WTC11 (cell line): ENCODE data around the gene PPP1R2. TPM values are rescaled to one million over a fixed set of nuclear protein-coding genes. Genes with fewer than 3 reads are reported as not detected.
A peak's percentile ranks its signal among the peaks of the same experiment; 100 is the strongest.

Experiments
- ATAC-seq: fragments of 200-7000 bp; cut with Tn5 transposase; 2 replicates; pipeline ENCODE4 v1.10.0; 2021; ENCODE audit warnings: mild to moderate bottlenecking, moderate library complexity
- CTCF ChIA-PET: fragments of 300-600 bp; sonication (Branson Sonifier 250); formaldehyde crosslinking; loops from one replicate; lab custom pipeline; 2021; ENCODE audit warnings: antibody characterized with exemption; lab: Charles Lee
- POLR2A ChIA-PET: fragments of 350-600 bp; sonication (Branson Sonifier 250); formaldehyde crosslinking; loops from one replicate; lab custom pipeline; 2021; ENCODE audit warnings: antibody characterized with exemption; lab: Charles Lee
- DNase-seq: peaks from one replicate; pipeline ENCODE4 v3.0.0; 2021; ENCODE audit warnings: low spot score
- H3K27ac Mint-ChIP-seq: 2 replicates; pipeline ENCODE4 v1.8.0; 2021; ENCODE audit warnings: mixed read lengths
- H3K27me3 Mint-ChIP-seq: 2 replicates; pipeline ENCODE4 v1.8.0; 2021; ENCODE audit warnings: low read depth, mild to moderate bottlenecking, moderate library complexity, mixed read lengths
- H3K36me3 Mint-ChIP-seq: 2 replicates; pipeline ENCODE4 v1.8.0; 2021; ENCODE audit warnings: mixed read lengths
- H3K4me1 Mint-ChIP-seq: 2 replicates; pipeline ENCODE4 v1.8.0; 2022; ENCODE audit warnings: mixed read lengths
- H3K4me3 Mint-ChIP-seq: 2 replicates; pipeline ENCODE4 v1.8.0; 2021; ENCODE audit warnings: mild to moderate bottlenecking, moderate library complexity, mixed read lengths
- H3K9me3 Mint-ChIP-seq: 2 replicates; pipeline ENCODE4 v1.8.0; 2021; ENCODE audit warnings: mixed read lengths
- GTF2I ChIP-seq: fragments of 250-450 bp; sonication (Bioruptor Pico); conservative IDR thresholded peaks from 2 replicates; pipeline ENCODE4 v1.4.0; 2021; ENCODE audit warnings: mild to moderate bottlenecking
- OVOL2 ChIP-seq: fragments of 250-450 bp; sonication (Bioruptor Pico); IDR thresholded peaks from 2 replicates; pipeline ENCODE4 v1.9.0; 2021; ENCODE audit warnings: mild to moderate bottlenecking, borderline replicate concordance
- SP1 ChIP-seq: sonication (generic); formaldehyde crosslinking; conservative IDR thresholded peaks from 2 replicates; pipeline ENCODE4 v1.8.1; 2022; ENCODE audit warnings: missing genetic modification reagents
- TCF7 ChIP-seq: sonication (generic); formaldehyde crosslinking; IDR thresholded peaks from 2 replicates; pipeline ENCODE4 v1.8.0; 2022; ENCODE audit warnings: mild to moderate bottlenecking, low read depth, missing genetic modification reagents, moderate library complexity
- TEAD1 ChIP-seq: sonication (generic); formaldehyde crosslinking; IDR thresholded peaks from 2 replicates; pipeline ENCODE4 v1.8.0; 2022; ENCODE audit warnings: mild to moderate bottlenecking, missing genetic modification reagents
- ZNF232 ChIP-seq: sonication (generic); formaldehyde crosslinking; IDR thresholded peaks from 2 replicates; pipeline ENCODE4 v1.8.0; 2022; ENCODE audit warnings: mild to moderate bottlenecking, missing genetic modification reagents
- total RNA-seq: library from RNA; stranded (reverse); gene quantifications from 3 replicates; pipeline ENCODE4 v1.2.3, GENCODE V29; 2021
- TF ChIP-seq, protein P1 (sequence below): sonication (generic); formaldehyde crosslinking; IDR thresholded peaks from 2 replicates; pipeline ENCODE4 v1.8.1; 2023; ENCODE audit warnings: mild to moderate bottlenecking, moderate library complexity, missing genetic modification reagents
- TF ChIP-seq, protein P2 (sequence below): fragments of 250-450 bp; sonication (Bioruptor Pico); IDR thresholded peaks from 2 replicates; pipeline ENCODE4 v1.9.0; 2021; ENCODE audit warnings: mild to moderate bottlenecking, borderline replicate concordance
- TF ChIP-seq, protein P3 (sequence below): sonication (generic); formaldehyde crosslinking; IDR thresholded peaks from 2 replicates; pipeline ENCODE4 v1.8.1; 2023; ENCODE audit warnings: mild to moderate bottlenecking, missing genetic modification reagents
- TF ChIP-seq, protein P4 (sequence below): sonication (generic); formaldehyde crosslinking; IDR thresholded peaks from 2 replicates; pipeline ENCODE4 v1.8.1; 2022; ENCODE audit warnings: low read depth, missing genetic modification reagents, borderline replicate concordance
- TF ChIP-seq, protein P5 (sequence below): fragments of 250-450 bp; sonication (Bioruptor Pico); IDR thresholded peaks from 2 replicates; pipeline ENCODE4 v1.8.0; 2021; ENCODE audit warnings: mild to moderate bottlenecking
- TF ChIP-seq, protein P6 (sequence below): fragments of 250-450 bp; sonication (Bioruptor Pico); IDR thresholded peaks from 2 replicates; pipeline ENCODE4 v1.9.0; 2021; ENCODE audit warnings: mild to moderate bottlenecking
- TF ChIP-seq, protein P7 (sequence below): sonication (generic); formaldehyde crosslinking; IDR thresholded peaks from 2 replicates; pipeline ENCODE4 v1.8.1; 2022; ENCODE audit warnings: missing genetic modification reagents, borderline replicate concordance
- TF ChIP-seq, protein P8 (sequence below): sonication (generic); formaldehyde crosslinking; IDR thresholded peaks from 2 replicates; pipeline ENCODE4 v1.8.0; 2022; ENCODE audit warnings: missing genetic modification reagents
- TF ChIP-seq, protein P9 (sequence below): sonication (generic); formaldehyde crosslinking; IDR thresholded peaks from 2 replicates; pipeline ENCODE4 v1.8.1; 2023; ENCODE audit warnings: mild to moderate bottlenecking, missing genetic modification reagents, borderline replicate concordance

PPP1R2 gene
- total RNA-seq, 1 experiment from 2014 or later: 28.1 TPM

DNA sequence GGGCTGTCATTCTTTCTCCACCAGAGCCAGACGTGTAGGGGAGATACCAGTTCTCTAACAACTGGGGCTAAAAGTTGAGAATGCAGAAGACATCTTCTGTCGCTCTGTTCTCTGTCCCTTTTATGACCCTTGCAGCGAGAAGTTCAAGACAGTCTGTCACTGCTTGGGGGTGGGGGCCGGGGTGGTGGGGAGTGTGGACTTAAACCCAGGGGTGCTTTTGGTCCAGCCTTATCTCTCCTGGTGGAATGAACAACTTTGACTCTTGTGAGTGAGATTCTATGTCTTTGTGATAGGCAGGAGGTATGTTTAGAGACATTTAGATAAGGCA, 41.4 kb upstream of the PPP1R2 start (continued):
- TF ChIP-seq, protein P1, sequence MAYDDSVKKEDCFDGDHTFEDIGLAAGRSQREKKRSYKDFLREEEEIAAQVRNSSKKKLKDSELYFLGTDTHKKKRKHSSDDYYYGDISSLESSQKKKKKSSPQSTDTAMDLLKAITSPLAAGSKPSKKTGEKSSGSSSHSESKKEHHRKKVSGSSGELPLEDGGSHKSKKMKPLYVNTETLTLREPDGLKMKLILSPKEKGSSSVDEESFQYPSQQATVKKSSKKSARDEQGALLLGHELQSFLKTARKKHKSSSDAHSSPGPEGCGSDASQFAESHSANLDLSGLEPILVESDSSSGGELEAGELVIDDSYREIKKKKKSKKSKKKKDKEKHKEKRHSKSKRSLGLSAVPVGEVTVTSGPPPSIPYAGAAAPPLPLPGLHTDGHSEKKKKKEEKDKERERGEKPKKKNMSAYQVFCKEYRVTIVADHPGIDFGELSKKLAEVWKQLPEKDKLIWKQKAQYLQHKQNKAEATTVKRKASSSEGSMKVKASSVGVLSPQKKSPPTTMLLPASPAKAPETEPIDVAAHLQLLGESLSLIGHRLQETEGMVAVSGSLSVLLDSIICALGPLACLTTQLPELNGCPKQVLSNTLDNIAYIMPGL (CRISPR knock-in tag): no peak
- TF ChIP-seq ZNF232 (CRISPR knock-in tag) (no peak), TCF7 (no peak), OVOL2 (CRISPR knock-in tag) (no peak), TEAD1 (CRISPR knock-in tag) (no peak), GTF2I (CRISPR knock-in tag) (no peak)
- TF ChIP-seq, protein P2, sequence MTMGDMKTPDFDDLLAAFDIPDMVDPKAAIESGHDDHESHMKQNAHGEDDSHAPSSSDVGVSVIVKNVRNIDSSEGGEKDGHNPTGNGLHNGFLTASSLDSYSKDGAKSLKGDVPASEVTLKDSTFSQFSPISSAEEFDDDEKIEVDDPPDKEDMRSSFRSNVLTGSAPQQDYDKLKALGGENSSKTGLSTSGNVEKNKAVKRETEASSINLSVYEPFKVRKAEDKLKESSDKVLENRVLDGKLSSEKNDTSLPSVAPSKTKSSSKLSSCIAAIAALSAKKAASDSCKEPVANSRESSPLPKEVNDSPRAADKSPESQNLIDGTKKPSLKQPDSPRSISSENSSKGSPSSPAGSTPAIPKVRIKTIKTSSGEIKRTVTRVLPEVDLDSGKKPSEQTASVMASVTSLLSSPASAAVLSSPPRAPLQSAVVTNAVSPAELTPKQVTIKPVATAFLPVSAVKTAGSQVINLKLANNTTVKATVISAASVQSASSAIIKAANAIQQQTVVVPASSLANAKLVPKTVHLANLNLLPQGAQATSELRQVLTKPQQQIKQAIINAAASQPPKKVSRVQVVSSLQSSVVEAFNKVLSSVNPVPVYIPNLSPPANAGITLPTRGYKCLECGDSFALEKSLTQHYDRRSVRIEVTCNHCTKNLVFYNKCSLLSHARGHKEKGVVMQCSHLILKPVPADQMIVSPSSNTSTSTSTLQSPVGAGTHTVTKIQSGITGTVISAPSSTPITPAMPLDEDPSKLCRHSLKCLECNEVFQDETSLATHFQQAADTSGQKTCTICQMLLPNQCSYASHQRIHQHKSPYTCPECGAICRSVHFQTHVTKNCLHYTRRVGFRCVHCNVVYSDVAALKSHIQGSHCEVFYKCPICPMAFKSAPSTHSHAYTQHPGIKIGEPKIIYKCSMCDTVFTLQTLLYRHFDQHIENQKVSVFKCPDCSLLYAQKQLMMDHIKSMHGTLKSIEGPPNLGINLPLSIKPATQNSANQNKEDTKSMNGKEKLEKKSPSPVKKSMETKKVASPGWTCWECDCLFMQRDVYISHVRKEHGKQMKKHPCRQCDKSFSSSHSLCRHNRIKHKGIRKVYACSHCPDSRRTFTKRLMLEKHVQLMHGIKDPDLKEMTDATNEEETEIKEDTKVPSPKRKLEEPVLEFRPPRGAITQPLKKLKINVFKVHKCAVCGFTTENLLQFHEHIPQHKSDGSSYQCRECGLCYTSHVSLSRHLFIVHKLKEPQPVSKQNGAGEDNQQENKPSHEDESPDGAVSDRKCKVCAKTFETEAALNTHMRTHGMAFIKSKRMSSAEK: no peak
- TF ChIP-seq, protein P3, sequence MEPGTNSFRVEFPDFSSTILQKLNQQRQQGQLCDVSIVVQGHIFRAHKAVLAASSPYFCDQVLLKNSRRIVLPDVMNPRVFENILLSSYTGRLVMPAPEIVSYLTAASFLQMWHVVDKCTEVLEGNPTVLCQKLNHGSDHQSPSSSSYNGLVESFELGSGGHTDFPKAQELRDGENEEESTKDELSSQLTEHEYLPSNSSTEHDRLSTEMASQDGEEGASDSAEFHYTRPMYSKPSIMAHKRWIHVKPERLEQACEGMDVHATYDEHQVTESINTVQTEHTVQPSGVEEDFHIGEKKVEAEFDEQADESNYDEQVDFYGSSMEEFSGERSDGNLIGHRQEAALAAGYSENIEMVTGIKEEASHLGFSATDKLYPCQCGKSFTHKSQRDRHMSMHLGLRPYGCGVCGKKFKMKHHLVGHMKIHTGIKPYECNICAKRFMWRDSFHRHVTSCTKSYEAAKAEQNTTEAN: no peak
- TF ChIP-seq, protein P4, sequence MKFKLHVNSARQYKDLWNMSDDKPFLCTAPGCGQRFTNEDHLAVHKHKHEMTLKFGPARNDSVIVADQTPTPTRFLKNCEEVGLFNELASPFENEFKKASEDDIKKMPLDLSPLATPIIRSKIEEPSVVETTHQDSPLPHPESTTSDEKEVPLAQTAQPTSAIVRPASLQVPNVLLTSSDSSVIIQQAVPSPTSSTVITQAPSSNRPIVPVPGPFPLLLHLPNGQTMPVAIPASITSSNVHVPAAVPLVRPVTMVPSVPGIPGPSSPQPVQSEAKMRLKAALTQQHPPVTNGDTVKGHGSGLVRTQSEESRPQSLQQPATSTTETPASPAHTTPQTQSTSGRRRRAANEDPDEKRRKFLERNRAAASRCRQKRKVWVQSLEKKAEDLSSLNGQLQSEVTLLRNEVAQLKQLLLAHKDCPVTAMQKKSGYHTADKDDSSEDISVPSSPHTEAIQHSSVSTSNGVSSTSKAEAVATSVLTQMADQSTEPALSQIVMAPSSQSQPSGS (CRISPR knock-in tag): no peak

DNA sequence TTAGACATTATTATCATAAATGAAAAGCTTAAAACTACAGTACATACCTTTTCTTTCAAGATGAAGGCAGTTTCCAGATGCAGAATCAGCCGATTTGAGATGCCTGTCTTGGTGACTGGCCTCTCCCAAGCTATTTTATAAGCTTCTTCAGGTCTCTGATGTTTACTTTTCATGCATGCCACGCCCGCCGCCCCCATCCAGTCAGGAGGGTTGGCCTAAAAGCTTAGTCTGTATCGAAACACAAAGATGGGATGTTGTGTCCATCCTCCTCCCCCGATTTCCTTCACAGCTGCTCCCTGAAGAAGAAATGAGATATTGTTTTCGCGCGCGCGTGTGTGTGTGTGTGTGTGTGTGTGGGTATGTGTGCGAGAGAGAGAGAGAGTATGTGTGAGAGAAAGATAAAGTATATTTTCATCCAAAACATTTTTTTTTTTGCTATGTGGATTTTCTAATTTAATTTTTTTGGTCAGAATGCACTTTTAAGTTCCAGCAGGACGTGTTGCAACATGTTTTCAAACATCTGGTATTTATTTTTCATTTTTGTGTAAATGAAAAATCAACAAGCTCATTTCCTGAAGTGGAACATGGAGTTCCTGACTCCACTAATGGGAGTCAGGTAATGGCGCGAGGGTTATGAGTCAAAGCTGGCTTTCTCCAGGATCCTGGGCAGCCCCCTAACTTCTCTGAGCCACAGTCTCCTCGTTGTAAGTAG, 40.9 kb upstream of the PPP1R2 start, which contains the start of gene APOD:
APOD (minus strand) TSS at position 110 of the 712 bp plus-strand sequence. CDS start 4,479 bp downstream, outside the sequence.
- POLR2A ChIA-PET: no interaction called here
- no peak for DNase-seq
- H3K36me3 Mint-ChIP-seq: no peaks in the 10 kb centered on the region
- H3K27ac Mint-ChIP-seq: peak within 1 kb of the TSS; percentile 43; the same call in 1 of the 2 replicates
- peaks cover 7% of the 10 kb centered on the region; the same call in 1 of the 2 replicates for H3K4me1 Mint-ChIP-seq
- CTCF ChIA-PET: interaction anchor here (0.8 kb wide), 1 partner anchor 25 kb away, joined by 3 read pairs; no protein-coding TSS in a partner anchor
- no peaks in the 10 kb centered on the region for H3K27me3 Mint-ChIP-seq
- H3K4me3 Mint-ChIP-seq: no peak within 1 kb of the TSS
- no peak for ATAC-seq
- no peaks in the 10 kb centered on the region for H3K9me3 Mint-ChIP-seq
- TF ChIP-seq, protein P5, sequence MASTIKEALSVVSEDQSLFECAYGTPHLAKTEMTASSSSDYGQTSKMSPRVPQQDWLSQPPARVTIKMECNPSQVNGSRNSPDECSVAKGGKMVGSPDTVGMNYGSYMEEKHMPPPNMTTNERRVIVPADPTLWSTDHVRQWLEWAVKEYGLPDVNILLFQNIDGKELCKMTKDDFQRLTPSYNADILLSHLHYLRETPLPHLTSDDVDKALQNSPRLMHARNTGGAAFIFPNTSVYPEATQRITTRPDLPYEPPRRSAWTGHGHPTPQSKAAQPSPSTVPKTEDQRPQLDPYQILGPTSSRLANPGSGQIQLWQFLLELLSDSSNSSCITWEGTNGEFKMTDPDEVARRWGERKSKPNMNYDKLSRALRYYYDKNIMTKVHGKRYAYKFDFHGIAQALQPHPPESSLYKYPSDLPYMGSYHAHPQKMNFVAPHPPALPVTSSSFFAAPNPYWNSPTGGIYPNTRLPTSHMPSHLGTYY: no peak
- TF ChIP-seq, protein P6, sequence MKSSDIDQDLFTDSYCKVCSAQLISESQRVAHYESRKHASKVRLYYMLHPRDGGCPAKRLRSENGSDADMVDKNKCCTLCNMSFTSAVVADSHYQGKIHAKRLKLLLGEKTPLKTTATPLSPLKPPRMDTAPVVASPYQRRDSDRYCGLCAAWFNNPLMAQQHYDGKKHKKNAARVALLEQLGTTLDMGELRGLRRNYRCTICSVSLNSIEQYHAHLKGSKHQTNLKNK (CRISPR knock-in tag): no peak
- TF ChIP-seq, protein P7, sequence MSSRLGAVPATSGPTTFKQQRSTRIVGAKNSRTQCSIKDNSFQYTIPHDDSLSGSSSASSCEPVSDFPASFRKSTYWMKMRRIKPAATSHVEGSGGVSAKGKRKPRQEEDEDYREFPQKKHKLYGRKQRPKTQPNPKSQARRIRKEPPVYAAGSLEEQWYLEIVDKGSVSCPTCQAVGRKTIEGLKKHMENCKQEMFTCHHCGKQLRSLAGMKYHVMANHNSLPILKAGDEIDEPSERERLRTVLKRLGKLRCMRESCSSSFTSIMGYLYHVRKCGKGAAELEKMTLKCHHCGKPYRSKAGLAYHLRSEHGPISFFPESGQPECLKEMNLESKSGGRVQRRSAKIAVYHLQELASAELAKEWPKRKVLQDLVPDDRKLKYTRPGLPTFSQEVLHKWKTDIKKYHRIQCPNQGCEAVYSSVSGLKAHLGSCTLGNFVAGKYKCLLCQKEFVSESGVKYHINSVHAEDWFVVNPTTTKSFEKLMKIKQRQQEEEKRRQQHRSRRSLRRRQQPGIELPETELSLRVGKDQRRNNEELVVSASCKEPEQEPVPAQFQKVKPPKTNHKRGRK (CRISPR knock-in tag): no peak
- TF ChIP-seq, protein P8, sequence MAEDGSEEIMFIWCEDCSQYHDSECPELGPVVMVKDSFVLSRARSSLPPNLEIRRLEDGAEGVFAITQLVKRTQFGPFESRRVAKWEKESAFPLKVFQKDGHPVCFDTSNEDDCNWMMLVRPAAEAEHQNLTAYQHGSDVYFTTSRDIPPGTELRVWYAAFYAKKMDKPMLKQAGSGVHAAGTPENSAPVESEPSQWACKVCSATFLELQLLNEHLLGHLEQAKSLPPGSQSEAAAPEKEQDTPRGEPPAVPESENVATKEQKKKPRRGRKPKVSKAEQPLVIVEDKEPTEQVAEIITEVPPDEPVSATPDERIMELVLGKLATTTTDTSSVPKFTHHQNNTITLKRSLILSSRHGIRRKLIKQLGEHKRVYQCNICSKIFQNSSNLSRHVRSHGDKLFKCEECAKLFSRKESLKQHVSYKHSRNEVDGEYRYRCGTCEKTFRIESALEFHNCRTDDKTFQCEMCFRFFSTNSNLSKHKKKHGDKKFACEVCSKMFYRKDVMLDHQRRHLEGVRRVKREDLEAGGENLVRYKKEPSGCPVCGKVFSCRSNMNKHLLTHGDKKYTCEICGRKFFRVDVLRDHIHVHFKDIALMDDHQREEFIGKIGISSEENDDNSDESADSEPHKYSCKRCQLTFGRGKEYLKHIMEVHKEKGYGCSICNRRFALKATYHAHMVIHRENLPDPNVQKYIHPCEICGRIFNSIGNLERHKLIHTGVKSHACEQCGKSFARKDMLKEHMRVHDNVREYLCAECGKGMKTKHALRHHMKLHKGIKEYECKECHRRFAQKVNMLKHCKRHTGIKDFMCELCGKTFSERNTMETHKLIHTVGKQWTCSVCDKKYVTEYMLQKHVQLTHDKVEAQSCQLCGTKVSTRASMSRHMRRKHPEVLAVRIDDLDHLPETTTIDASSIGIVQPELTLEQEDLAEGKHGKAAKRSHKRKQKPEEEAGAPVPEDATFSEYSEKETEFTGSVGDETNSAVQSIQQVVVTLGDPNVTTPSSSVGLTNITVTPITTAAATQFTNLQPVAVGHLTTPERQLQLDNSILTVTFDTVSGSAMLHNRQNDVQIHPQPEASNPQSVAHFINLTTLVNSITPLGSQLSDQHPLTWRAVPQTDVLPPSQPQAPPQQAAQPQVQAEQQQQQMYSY (CRISPR knock-in tag): no peak
- no peak for TF ChIP-seq SP1
- TF ChIP-seq, protein P9, sequence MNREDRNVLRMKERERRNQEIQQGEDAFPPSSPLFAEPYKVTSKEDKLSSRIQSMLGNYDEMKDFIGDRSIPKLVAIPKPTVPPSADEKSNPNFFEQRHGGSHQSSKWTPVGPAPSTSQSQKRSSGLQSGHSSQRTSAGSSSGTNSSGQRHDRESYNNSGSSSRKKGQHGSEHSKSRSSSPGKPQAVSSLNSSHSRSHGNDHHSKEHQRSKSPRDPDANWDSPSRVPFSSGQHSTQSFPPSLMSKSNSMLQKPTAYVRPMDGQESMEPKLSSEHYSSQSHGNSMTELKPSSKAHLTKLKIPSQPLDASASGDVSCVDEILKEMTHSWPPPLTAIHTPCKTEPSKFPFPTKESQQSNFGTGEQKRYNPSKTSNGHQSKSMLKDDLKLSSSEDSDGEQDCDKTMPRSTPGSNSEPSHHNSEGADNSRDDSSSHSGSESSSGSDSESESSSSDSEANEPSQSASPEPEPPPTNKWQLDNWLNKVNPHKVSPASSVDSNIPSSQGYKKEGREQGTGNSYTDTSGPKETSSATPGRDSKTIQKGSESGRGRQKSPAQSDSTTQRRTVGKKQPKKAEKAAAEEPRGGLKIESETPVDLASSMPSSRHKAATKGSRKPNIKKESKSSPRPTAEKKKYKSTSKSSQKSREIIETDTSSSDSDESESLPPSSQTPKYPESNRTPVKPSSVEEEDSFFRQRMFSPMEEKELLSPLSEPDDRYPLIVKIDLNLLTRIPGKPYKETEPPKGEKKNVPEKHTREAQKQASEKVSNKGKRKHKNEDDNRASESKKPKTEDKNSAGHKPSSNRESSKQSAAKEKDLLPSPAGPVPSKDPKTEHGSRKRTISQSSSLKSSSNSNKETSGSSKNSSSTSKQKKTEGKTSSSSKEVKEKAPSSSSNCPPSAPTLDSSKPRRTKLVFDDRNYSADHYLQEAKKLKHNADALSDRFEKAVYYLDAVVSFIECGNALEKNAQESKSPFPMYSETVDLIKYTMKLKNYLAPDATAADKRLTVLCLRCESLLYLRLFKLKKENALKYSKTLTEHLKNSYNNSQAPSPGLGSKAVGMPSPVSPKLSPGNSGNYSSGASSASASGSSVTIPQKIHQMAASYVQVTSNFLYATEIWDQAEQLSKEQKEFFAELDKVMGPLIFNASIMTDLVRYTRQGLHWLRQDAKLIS: no peak
